Fibroblast of lung (primary cell): ENCODE measurements around the gene CMYA5. TPM values are rescaled to one million over a fixed set of nuclear protein-coding genes. Genes with fewer than 3 reads are reported as not detected.

Experiments used
- DNase-seq, 2 donors: peaks; one replicate each; pipeline versions ENCODE4 v3.0.0 to v3.0.0-alpha.2; 2010; ENCODE audit warnings: low read depth in 2 of 2
- H2AFZ ChIP-seq: 2 replicates; pipeline ENCODE4 v1.5.1; 2012; ENCODE audit warnings: low read length, control low read depth, inconsistent platforms
- H3K27ac ChIP-seq: 2 replicates; pipeline ENCODE4 v1.5.1; 2011; ENCODE audit warnings: low read length, control low read depth; ENCODE audit not compliant: insufficient read depth
- H3K27me3 ChIP-seq: 2 replicates; pipeline ENCODE4 v1.5.1; 2011; ENCODE audit warnings: mild to moderate bottlenecking, low read length; ENCODE audit not compliant: control insufficient read depth, insufficient read depth
- H3K36me3 ChIP-seq: 2 replicates; pipeline ENCODE4 v1.5.1; 2011; ENCODE audit warnings: low read length; ENCODE audit not compliant: control insufficient read depth, insufficient read depth
- H3K4me1 ChIP-seq: 2 replicates; pipeline ENCODE4 v1.5.1; 2011; ENCODE audit warnings: low read length; ENCODE audit not compliant: control insufficient read depth, insufficient read depth; ENCODE audit errors: extremely low read depth
- H3K4me2 ChIP-seq: 2 replicates; pipeline ENCODE4 v1.5.1; 2011; ENCODE audit warnings: low read length, control low read depth; ENCODE audit not compliant: insufficient read depth; ENCODE audit errors: extremely low read depth
- H3K4me3 ChIP-seq, 4 experiments: fragments of 200-600 bp in 1 of 4; sonication (generic) in 1 of 4; replicated peaks in 1 of 4; 2 replicates each; pipeline ENCODE4 v1.5.1; 2011 to 2016; ENCODE audit warnings: low read length in 4 of 4, low read depth in 3 of 4, mild to moderate bottlenecking in 3 of 4, control low read depth in 2 of 4, inconsistent platforms in 1 of 4, mixed read lengths in 1 of 4; ENCODE audit not compliant: insufficient read depth in 1 of 4; ENCODE audit errors: control extremely low read depth in 1 of 4
- H3K79me2 ChIP-seq: 2 replicates; pipeline ENCODE4 v1.5.1; 2012; ENCODE audit warnings: mild to moderate bottlenecking, low read length, inconsistent platforms; ENCODE audit not compliant: control insufficient read depth, insufficient read depth
- H3K9ac ChIP-seq: 2 replicates; pipeline ENCODE4 v1.5.1; 2011; ENCODE audit warnings: mild to moderate bottlenecking, low read length, control low read depth; ENCODE audit not compliant: insufficient read depth
- H3K9me3 ChIP-seq: 2 replicates; pipeline ENCODE4 v1.5.1; 2012; ENCODE audit warnings: low read depth, low read length; ENCODE audit not compliant: control insufficient read depth, insufficient read depth
- H4K20me1 ChIP-seq: 2 replicates; pipeline ENCODE4 v1.5.1; 2011; ENCODE audit warnings: low read length; ENCODE audit not compliant: control insufficient read depth, insufficient read depth; ENCODE audit errors: extremely low read depth
- CTCF ChIP-seq, 2 donors: IDR thresholded peaks in 1 of 2; conservative IDR thresholded peaks in 1 of 2; 1 replicate in 1 of 2; 2 replicates in 1 of 2; pipeline ENCODE4 v1.5.1; 2011 to 2012; ENCODE audit warnings: low read length in 2 of 2, control low read depth in 1 of 2, inconsistent platforms in 1 of 2, low read depth in 1 of 2, mild to moderate bottlenecking in 1 of 2
- EZH2 ChIP-seq: IDR thresholded peaks from 2 replicates; pipeline ENCODE4 v1.5.1; 2012; ENCODE audit warnings: low read length, control low read depth, mild to moderate bottlenecking; ENCODE audit errors: missing control alignments
- polyA plus RNA-seq, 2 donors: library from polyadenylated mRNA; depleted of rRNA in 1 of 2; stranded (reverse) in 1 of 2; unstranded in 1 of 2; fragments of >200 nt; gene quantifications; 2 replicates each; pipeline ENCODE4 v1.2.1, GENCODE V29; 2011 to 2012; ENCODE audit warnings: missing spikeins in 1 of 2
- total RNA-seq: library from RNA; depleted of rRNA; stranded (reverse); fragments of >200 nt; gene quantifications from 2 replicates; pipeline ENCODE4 v1.2.1, GENCODE V29; 2014

CMYA5 gene
- total and polyA plus RNA-seq, 2 donors (not counting 1 experiment from before 2014, with no cell fraction given) = 2.0 to 7.8 TPM

- Histone ChIP-seq H3K9me3 (no peaks in the 10 kb centered on the region), H3K4me1 (peaks cover 7% of the 10 kb centered on the region), H2AFZ (no peak overlapping the region), H3K4me3 (no peak overlapping the region), H3K27me3 (no peaks in the 10 kb centered on the region), H3K4me2 (no peak overlapping the region), H3K9ac (no peak overlapping the region), H3K36me3 (peaks cover 2% of the 10 kb centered on the region), H4K20me1 (no peaks in the 10 kb centered on the region), H3K27ac (no peak overlapping the region), H3K79me2 (no peaks in the 10 kb centered on the region)
- TF ChIP-seq CTCF (conservative IDR thresholded peaks at IDR 0.05 in 1 of 2, IDR thresholded peaks at IDR 0.05 in 1 of 2; ENCODE audit: low read depth in 1 of 2, low read length in 2 of 2) (no peak), EZH2 (no peak)
- no peak for DNase-seq
Observed at GRCh38 chr5:79684782-79685181, 4.9 kb upstream of the CMYA5 start.

GRCh38 chr5:79685627-79686026 is 4.0 kb upstream of the CMYA5 start:
- Histone ChIP-seq H3K4me2 (no peak overlapping the region), H4K20me1 (no peaks in the 10 kb centered on the region), H3K27ac (no peak overlapping the region), H3K4me1 (peaks cover 12% of the 10 kb centered on the region), H2AFZ (no peak overlapping the region), H3K79me2 (no peaks in the 10 kb centered on the region), H3K9me3 (no peaks in the 10 kb centered on the region), H3K4me3 (no peak overlapping the region), H3K9ac (no peak overlapping the region), H3K27me3 (no peaks in the 10 kb centered on the region), H3K36me3 (peaks cover 2% of the 10 kb centered on the region)
- peak; percentile 32 to 44 for DNase-seq
- TF ChIP-seq EZH2 = no peak
- TF ChIP-seq CTCF (conservative IDR thresholded peaks at IDR 0.05 in 1 of 2, IDR thresholded peaks at IDR 0.05 in 1 of 2; ENCODE audit: low read depth in 1 of 2, low read length in 2 of 2) = no peak

GRCh38 chr5:79686799-79687198 is 2.8 kb upstream of the CMYA5 start:
- Histone ChIP-seq H3K9me3 (no peaks in the 10 kb centered on the region), H3K4me1 (peaks cover 12% of the 10 kb centered on the region), H3K27ac (no peak overlapping the region), H3K36me3 (peaks cover 2% of the 10 kb centered on the region), H3K9ac (no peak overlapping the region), H4K20me1 (no peaks in the 10 kb centered on the region), H3K27me3 (no peaks in the 10 kb centered on the region), H3K79me2 (no peaks in the 10 kb centered on the region), H3K4me2 (no peak overlapping the region), H2AFZ (no peak overlapping the region), H3K4me3 (no peak overlapping the region)
- peak in 1 of 2 donors; percentile 10 for DNase-seq
- TF ChIP-seq CTCF (conservative IDR thresholded peaks at IDR 0.05 in 1 of 2, IDR thresholded peaks at IDR 0.05 in 1 of 2; ENCODE audit: low read depth in 1 of 2, low read length in 2 of 2) = no peak
- TF ChIP-seq EZH2 = no peak
